Endothelial cell (in vitro differentiated cells): ENCODE results near the gene PLA2G2D. TPM values are rescaled to one million over a fixed set of nuclear protein-coding genes. Genes with fewer than 3 reads are reported as not detected.

ENCODE experiments used
- DNase-seq: peaks from one replicate; pipeline ENCODE4 v3.0.0; 2021; ENCODE audit warnings: low spot score
- H3K27ac Mint-ChIP-seq: one replicate; pipeline ENCODE4 v1.8.0; 2021; ENCODE audit warnings: mixed read lengths, inconsistent platforms; ENCODE audit not compliant: unreplicated experiment
- H3K27me3 Mint-ChIP-seq: one replicate; pipeline ENCODE4 v1.8.0; 2021; ENCODE audit warnings: mild to moderate bottlenecking, moderate library complexity, mixed read lengths, inconsistent platforms; ENCODE audit not compliant: unreplicated experiment
- H3K36me3 Mint-ChIP-seq: one replicate; pipeline ENCODE4 v1.8.0; 2021; ENCODE audit warnings: mild to moderate bottlenecking, low read depth, mixed read lengths, inconsistent platforms; ENCODE audit not compliant: unreplicated experiment
- H3K4me1 Mint-ChIP-seq: one replicate; pipeline ENCODE4 v1.8.0; 2021; ENCODE audit warnings: mild to moderate bottlenecking, mixed read lengths, inconsistent platforms; ENCODE audit not compliant: unreplicated experiment
- H3K4me3 Mint-ChIP-seq: one replicate; pipeline ENCODE4 v1.8.0; 2021; ENCODE audit warnings: mild to moderate bottlenecking, mixed read lengths, inconsistent platforms; ENCODE audit not compliant: unreplicated experiment
- H3K9me3 Mint-ChIP-seq: one replicate; pipeline ENCODE4 v1.8.0; 2021; ENCODE audit warnings: mixed read lengths, inconsistent platforms; ENCODE audit not compliant: unreplicated experiment
- CTCF ChIP-seq: fragments of 200-600 bp; sonication (generic); IDR thresholded peaks from one replicate; pipeline ENCODE4 v1.5.0; 2021; ENCODE audit warnings: antibody characterized with exemption; ENCODE audit not compliant: unreplicated experiment
- long read RNA-seq: library from polyadenylated mRNA; unstranded; transcript quantifications from one replicate; pipeline ENCODE4 v2.0.0, GENCODE V29; 2020; ENCODE audit not compliant: unreplicated experiment
- total RNA-seq: library from RNA; stranded (reverse); fragmentation: NEBNext Ultra II Directional; extraction: Animal tissue kit (Norgen Biotek cat#: 25700); gene quantifications from one replicate; pipeline ENCODE4 v1.2.1, GENCODE V29; 2021; ENCODE audit not compliant: unreplicated experiment

The PLA2G2D gene
- not detected for total RNA-seq
- long read RNA-seq = 0 reads

GRCh38 chr1:20119347-20119746, at the start of gene PLA2G2D:
TSS of gene PLA2G2D (minus strand) at chr1:20119536. CDS start at chr1:20119498, 38 bp downstream.
- Mint-ChIP-seq H3K36me3 (no peaks in the 10 kb centered on the region), H3K4me1 (peaks cover 2% of the 10 kb centered on the region), H3K4me3 (no peak within 1 kb of the TSS), H3K27ac (no peak within 1 kb of the TSS), H3K9me3 (no peaks in the 10 kb centered on the region), H3K27me3 (peaks cover 2% of the 10 kb centered on the region)
- no peak for TF ChIP-seq CTCF
- DNase-seq = no peak

GRCh38 chr1:20168564-20169491, 49.5 kb upstream of the PLA2G2D start:
- H3K4me3 Mint-ChIP-seq = no peak overlapping the region
- H3K27me3 Mint-ChIP-seq = peaks cover 16% of the 10 kb centered on the region
- H3K9me3 Mint-ChIP-seq = peaks cover 7% of the 10 kb centered on the region

GRCh38 chr1:20167126-20167525, 47.8 kb upstream of the PLA2G2D start:
- no peak for DNase-seq
- peaks cover 13% of the 10 kb centered on the region for H3K9me3 Mint-ChIP-seq
- H3K36me3 Mint-ChIP-seq = peaks cover 26% of the 10 kb centered on the region
- H3K27me3 Mint-ChIP-seq = peaks cover 16% of the 10 kb centered on the region
- H3K4me1 Mint-ChIP-seq = peaks cover 6% of the 10 kb centered on the region
- TF ChIP-seq CTCF = no peak
- no peak overlapping the region for H3K27ac Mint-ChIP-seq
- no peak overlapping the region for H3K4me3 Mint-ChIP-seq

More at GRCh38 chr1:20168564-20169491, 49.5 kb upstream of the PLA2G2D start:
- no peak for TF ChIP-seq CTCF
- DNase-seq = no peak
- peaks cover 6% of the 10 kb centered on the region for H3K4me1 Mint-ChIP-seq
- peaks cover 12% of the 10 kb centered on the region for H3K36me3 Mint-ChIP-seq
- H3K27ac Mint-ChIP-seq = no peak overlapping the region

- H3K4me1 Mint-ChIP-seq = peaks cover 6% of the 10 kb centered on the region
- H3K4me3 Mint-ChIP-seq = no peak overlapping the region
- H3K27me3 Mint-ChIP-seq = peaks cover 19% of the 10 kb centered on the region
- peaks cover 26% of the 10 kb centered on the region for H3K36me3 Mint-ChIP-seq
- H3K27ac Mint-ChIP-seq = no peak overlapping the region
- H3K9me3 Mint-ChIP-seq = peaks cover 17% of the 10 kb centered on the region
- DNase-seq = no peak
- TF ChIP-seq CTCF = no peak
Measured at GRCh38 chr1:20166051-20166450, 46.7 kb upstream of the PLA2G2D start.

GRCh38 chr1:20165522-20165951, 46.2 kb upstream of the PLA2G2D start:
- H3K27me3 Mint-ChIP-seq = peaks cover 19% of the 10 kb centered on the region
- peaks cover 26% of the 10 kb centered on the region for H3K36me3 Mint-ChIP-seq
- no peak overlapping the region for H3K4me3 Mint-ChIP-seq
- no peak for DNase-seq
- no peak overlapping the region for H3K27ac Mint-ChIP-seq
- peaks cover 17% of the 10 kb centered on the region for H3K9me3 Mint-ChIP-seq
- peak; percentile 42 for TF ChIP-seq CTCF
- peaks cover 6% of the 10 kb centered on the region for H3K4me1 Mint-ChIP-seq
